Activated CD8-positive, alpha-beta T cell treated with anti-CD3 and anti-CD28 coated beads for 36 hours (primary cell): ENCODE data around the gene ENPP1. TPM values are rescaled to one million over a fixed set of nuclear protein-coding genes. Genes with fewer than 3 reads are reported as not detected.
"Not testable (repeated sequence)": the region's sequence is repeated elsewhere in the genome, so short reads cannot be mapped to it uniquely, and the experiment has no call there.

Source experiments
- ATAC-seq: fragments of 200-7000 bp; cut with Tn5 transposase; one replicate; pipeline ENCODE4 v1.10.0; 2021; ENCODE audit warnings: mild to moderate bottlenecking, moderate library complexity
- CTCF ChIA-PET: fragments of 350-600 bp; sonication (Branson Sonifier 250); formaldehyde crosslinking; loops from one replicate; lab custom pipeline; 2021; ENCODE audit warnings: antibody characterized with exemption; lab: Charles Lee
- POLR2A ChIA-PET: fragments of 350-600 bp; sonication (Branson Sonifier 250); formaldehyde crosslinking; loops from one replicate; lab custom pipeline; 2021; ENCODE audit warnings: antibody characterized with exemption; lab: Charles Lee
- DNase-seq: peaks from one replicate; pipeline ENCODE4 v3.0.0-alpha.2; 2020
- H3K27ac Mint-ChIP-seq: one replicate; pipeline ENCODE4 v1.8.0; 2021; ENCODE audit warnings: mild to moderate bottlenecking, mixed read lengths
- H3K27me3 Mint-ChIP-seq: one replicate; pipeline ENCODE4 v1.8.0; 2021; ENCODE audit warnings: mixed read lengths
- H3K36me3 Mint-ChIP-seq: one replicate; pipeline ENCODE4 v1.8.0; 2021; ENCODE audit warnings: low read depth, mixed read lengths
- H3K4me1 Mint-ChIP-seq: one replicate; pipeline ENCODE4 v1.8.0; 2021; ENCODE audit warnings: low read depth, mixed read lengths
- H3K4me3 Mint-ChIP-seq: one replicate; pipeline ENCODE4 v1.8.0; 2021; ENCODE audit warnings: mild to moderate bottlenecking, moderate library complexity, mixed read lengths
- H3K9me3 Mint-ChIP-seq: one replicate; pipeline ENCODE4 v1.8.0; 2021; ENCODE audit warnings: mixed read lengths
- intact Hi-C: fragments of 100-400 bp; cut with micrococcal nuclease; formaldehyde crosslinking; loops from one replicate; pipeline ENCODE4 v1.10.0; 2022
- total RNA-seq, 2 experiments: library from RNA; stranded (reverse); gene quantifications; one replicate each; pipeline ENCODE4 v1.2.3, GENCODE V29; 2021
- TF ChIP-seq, protein P1 (sequence below): fragments of 200-600 bp; IDR thresholded peaks from one replicate; pipeline ENCODE4 v1.8.0; 2022; ENCODE audit warnings: antibody characterized with exemption, mild to moderate bottlenecking

ENPP1 gene
- total RNA-seq, 2 experiments from 2014 or later = 0.20 to 0.27 TPM

DNA sequence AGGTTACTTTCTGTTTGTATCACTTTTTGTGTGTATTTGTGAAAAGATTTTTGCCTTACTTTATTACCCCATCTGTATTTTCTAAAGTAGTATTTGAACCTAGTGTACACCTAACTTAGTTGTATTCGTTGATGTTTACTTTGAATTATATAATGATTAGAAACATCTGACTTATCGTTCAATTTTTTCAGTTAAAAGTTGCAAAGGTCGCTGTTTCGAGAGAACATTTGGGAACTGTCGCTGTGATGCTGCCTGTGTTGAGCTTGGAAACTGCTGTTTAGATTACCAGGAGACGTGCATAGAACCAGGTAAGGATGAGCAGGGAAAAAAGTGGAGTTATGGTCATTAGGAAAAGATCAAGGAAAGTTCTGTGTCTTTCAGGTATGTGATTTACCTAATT, 42.0 kb downstream of the ENPP1 start:
- CTCF ChIA-PET = interaction anchor here (1.2 to 1.8 kb wide), 2 partner anchors 65 to 154 kb away, joined by 3 to 4 read pairs; no protein-coding TSS in a partner anchor
- peaks cover 13% of the 10 kb centered on the region for H3K27me3 Mint-ChIP-seq
- H3K27ac Mint-ChIP-seq = no peak overlapping the region
- TF ChIP-seq, protein P1, sequence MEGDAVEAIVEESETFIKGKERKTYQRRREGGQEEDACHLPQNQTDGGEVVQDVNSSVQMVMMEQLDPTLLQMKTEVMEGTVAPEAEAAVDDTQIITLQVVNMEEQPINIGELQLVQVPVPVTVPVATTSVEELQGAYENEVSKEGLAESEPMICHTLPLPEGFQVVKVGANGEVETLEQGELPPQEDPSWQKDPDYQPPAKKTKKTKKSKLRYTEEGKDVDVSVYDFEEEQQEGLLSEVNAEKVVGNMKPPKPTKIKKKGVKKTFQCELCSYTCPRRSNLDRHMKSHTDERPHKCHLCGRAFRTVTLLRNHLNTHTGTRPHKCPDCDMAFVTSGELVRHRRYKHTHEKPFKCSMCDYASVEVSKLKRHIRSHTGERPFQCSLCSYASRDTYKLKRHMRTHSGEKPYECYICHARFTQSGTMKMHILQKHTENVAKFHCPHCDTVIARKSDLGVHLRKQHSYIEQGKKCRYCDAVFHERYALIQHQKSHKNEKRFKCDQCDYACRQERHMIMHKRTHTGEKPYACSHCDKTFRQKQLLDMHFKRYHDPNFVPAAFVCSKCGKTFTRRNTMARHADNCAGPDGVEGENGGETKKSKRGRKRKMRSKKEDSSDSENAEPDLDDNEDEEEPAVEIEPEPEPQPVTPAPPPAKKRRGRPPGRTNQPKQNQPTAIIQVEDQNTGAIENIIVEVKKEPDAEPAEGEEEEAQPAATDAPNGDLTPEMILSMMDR = no peak
- intact Hi-C loops = no loop called here
- H3K36me3 Mint-ChIP-seq = no peaks in the 10 kb centered on the region
- H3K9me3 Mint-ChIP-seq = no peaks in the 10 kb centered on the region
- H3K4me3 Mint-ChIP-seq = no peak overlapping the region
- POLR2A ChIA-PET = interaction anchor here (0.6 kb wide), 1 partner anchor 16 kb away, joined by 3 read pairs; no protein-coding TSS in a partner anchor
- DNase-seq = no peak
- no peaks in the 10 kb centered on the region for H3K4me1 Mint-ChIP-seq
- no peak for ATAC-seq

DNA sequence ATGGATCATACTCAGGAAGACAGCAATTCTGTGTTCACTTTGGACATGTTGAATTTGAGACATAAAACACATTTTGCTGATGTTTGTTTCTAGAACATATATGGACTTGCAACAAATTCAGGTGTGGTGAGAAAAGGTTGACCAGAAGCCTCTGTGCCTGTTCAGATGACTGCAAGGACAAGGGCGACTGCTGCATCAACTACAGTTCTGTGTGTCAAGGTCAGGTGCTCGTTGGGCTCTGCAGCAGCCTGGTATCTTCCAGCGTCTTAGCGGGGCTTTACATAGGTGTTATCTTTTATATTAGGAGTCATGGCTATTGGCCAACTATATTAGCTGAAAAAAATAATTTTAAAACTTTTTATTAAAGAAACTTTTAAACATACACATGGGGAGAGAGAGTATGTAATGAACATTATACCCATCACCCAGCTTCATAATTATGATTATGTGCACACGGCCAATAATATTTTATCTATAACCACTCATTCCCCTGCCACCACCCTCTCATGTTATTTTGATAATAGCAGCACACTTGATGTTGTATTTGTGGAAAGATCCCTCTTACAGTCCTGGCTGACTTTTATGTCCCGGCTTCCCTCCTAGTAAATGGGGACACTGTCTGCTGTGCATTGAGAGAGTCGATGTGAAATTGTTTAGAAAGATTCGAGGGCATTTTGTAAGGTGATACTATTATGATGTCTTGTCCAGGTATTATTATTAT, 43.4 kb downstream of the ENPP1 start:
- no peak for ATAC-seq
- H3K27me3 Mint-ChIP-seq = peaks cover 6% of the 10 kb centered on the region
- no peak overlapping the region for H3K27ac Mint-ChIP-seq
- TF ChIP-seq, protein P1 = no peak
- no peaks in the 10 kb centered on the region for H3K36me3 Mint-ChIP-seq
- ChIA-PET POLR2A (no interaction called here), CTCF (interaction anchor here (1.8 kb wide), 1 partner anchor 64 kb away, joined by 4 read pairs; no protein-coding TSS in a partner anchor)
- H3K4me3 Mint-ChIP-seq = no peak overlapping the region
- DNase-seq = no peak
- no peaks in the 10 kb centered on the region for H3K4me1 Mint-ChIP-seq
- H3K9me3 Mint-ChIP-seq = no peaks in the 10 kb centered on the region
- intact Hi-C loops = no loop called here

DNA sequence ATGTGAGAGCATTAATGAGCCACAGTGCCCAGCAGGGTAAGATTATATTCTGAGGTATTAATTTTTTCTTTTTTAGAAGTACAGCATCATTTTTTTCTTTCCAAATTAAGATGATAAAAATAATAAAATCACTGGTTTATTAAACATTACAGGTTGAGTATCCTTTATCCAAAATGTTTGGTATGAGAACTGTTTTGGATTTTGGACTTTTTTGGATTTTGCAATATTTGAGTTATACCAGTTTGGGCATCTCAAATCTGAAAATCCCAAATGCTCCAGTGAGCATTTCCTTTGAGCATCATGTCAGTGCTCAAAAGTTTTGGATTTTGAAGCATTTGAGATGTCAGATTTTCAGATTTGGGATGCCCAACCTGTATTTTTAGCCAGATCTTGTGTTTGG, 44.4 kb downstream of the ENPP1 start:
- Mint-ChIP-seq H3K27me3 (peaks cover 1% of the 10 kb centered on the region), H3K9me3 (no peaks in the 10 kb centered on the region), H3K4me3 (no peak overlapping the region), H3K4me1 (no peaks in the 10 kb centered on the region), H3K27ac (no peak overlapping the region), H3K36me3 (no peaks in the 10 kb centered on the region)
- no peak for DNase-seq
- no peak for ATAC-seq
- ChIA-PET POLR2A (no interaction called here), CTCF (no interaction called here)
- intact Hi-C loops = no loop called here
- TF ChIP-seq, protein P1 = no peak

DNA sequence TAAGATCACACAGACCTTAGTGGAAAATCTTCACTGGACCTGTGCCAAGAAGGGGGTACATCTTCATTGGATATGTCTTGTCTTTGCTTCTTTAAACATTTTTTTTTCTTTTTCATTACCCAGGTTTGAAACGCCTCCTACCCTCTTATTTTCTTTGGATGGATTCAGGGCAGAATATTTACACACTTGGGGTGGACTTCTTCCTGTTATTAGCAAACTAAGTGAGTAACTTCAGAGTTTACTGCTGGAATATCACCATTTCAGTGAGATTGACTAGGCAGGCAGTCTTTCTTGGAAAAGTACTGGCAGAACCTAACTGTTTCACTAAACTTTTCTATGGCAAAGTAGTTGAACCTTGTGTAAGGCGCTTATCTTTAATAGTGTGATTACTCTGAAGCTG, 47.0 kb downstream of the ENPP1 start:
- Mint-ChIP-seq H3K36me3 (no peaks in the 10 kb centered on the region), H3K4me1 (peaks cover 2% of the 10 kb centered on the region), H3K27ac (no peak overlapping the region), H3K4me3 (no peak overlapping the region), H3K27me3 (peaks cover 4% of the 10 kb centered on the region), H3K9me3 (no peaks in the 10 kb centered on the region)
- TF ChIP-seq, protein P1 = no peak
- CTCF ChIA-PET = no interaction called here
- intact Hi-C loops = no loop called here
- POLR2A ChIA-PET = no interaction called here
- ATAC-seq (no peak), DNase-seq (no peak)

DNA sequence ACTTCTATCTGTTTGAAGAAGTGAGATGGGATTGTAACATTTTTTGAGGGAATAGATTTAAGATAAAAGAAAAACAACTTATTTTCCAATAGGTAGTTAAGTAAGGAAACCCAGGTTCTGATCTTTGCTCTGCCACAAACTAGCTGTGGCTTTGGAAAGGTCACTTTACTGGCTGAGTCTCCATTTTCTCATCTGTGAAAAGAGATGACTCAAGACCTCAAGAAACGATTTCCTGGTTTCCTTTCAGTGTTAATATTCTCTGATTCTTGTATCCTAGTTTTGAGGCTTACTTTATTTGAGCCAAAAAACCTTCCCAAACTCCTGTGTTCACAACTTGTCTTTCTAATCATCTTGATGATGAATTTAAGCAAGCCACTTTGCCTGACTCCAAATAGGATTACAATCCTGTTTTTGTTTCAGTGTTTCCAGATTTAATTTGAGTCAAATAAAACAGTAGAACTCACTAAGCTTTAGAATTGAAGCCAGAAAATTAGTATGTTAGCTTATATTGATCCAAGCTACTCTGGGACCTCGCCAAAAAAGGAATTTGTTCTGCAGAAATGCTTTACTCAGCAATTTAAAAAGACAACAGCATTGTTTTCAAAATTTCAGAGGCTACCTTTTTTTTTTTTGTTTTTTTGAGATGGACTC, 51.1 kb downstream of the ENPP1 start:
- intact Hi-C loops = no loop called here
- Mint-ChIP-seq H3K27ac (no peak overlapping the region), H3K27me3 (peaks cover 8% of the 10 kb centered on the region), H3K4me3 (no peak overlapping the region), H3K4me1 (peaks cover 3% of the 10 kb centered on the region), H3K36me3 (no peaks in the 10 kb centered on the region), H3K9me3 (no peaks in the 10 kb centered on the region)
- POLR2A ChIA-PET = no interaction called here
- ATAC-seq (no peak), DNase-seq (no peak)
- CTCF ChIA-PET = interaction anchor here (0.8 kb wide), 1 partner anchor 12 kb away, joined by 3 read pairs; no protein-coding TSS in a partner anchor
- TF ChIP-seq, protein P1 = no peak

DNA sequence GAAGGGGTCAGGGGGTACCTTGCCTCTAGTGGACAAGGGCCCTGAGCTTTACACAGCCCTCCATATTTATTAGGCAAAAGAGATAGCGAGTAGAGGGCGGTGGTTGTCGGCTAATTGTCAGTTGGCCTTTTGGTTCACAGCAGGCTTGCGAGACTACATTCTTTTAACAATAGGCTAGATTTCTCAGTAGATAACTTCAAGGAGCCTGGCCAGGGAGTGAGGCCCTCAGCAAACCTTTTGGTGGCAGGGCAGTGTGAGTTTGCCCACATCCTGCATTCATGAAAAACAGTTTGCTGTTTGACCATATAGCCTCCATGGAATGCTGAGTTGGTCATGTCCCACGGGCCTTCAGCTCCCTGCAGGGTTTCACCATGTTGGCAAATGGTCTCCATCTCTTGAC, 51.8 kb downstream of the ENPP1 start:
- H3K4me3 Mint-ChIP-seq, intact Hi-C loops: not testable (repeated sequence)

More for the DNA sequence above, 51.8 kb downstream of the ENPP1 start:
- H3K36me3 Mint-ChIP-seq, H3K9me3 Mint-ChIP-seq, POLR2A ChIA-PET, H3K27me3 Mint-ChIP-seq, H3K27ac Mint-ChIP-seq, DNase-seq, CTCF ChIA-PET, H3K4me1 Mint-ChIP-seq, ATAC-seq: not testable (repeated sequence)
